Brain microvascular endothelial cell (primary cell): Measurements from ENCODE around the gene EPHB2.

ENCODE experiments used
- DNase-seq: peaks from one replicate; pipeline ENCODE4 v3.0.0-alpha.2; 2020
- H3K27ac ChIP-seq: fragments of 250-450 bp; sonication (Bioruptor Pico); 2 replicates; pipeline ENCODE4 v1.5.1; 2020; ENCODE audit warnings: mild to moderate bottlenecking, moderate library complexity
- H3K27me3 ChIP-seq: fragments of 250-450 bp; sonication (Bioruptor Pico); replicated peaks from 2 replicates; pipeline ENCODE4 v1.5.1; 2020; ENCODE audit warnings: mild to moderate bottlenecking
- H3K36me3 ChIP-seq: fragments of 250-450 bp; sonication (Bioruptor Pico); replicated peaks from 2 replicates; pipeline ENCODE4 v1.5.1; 2020; ENCODE audit warnings: mild to moderate bottlenecking
- H3K4me3 ChIP-seq: 2 replicates; pipeline ENCODE4 v1.5.1; 2011; ENCODE audit warnings: low read depth, mild to moderate bottlenecking, control low read depth, low read length, moderate library complexity
- in situ Hi-C: cut with HindIII; loops from 2 replicates; pipeline ENCODE4 v1.10.0; 2017; ENCODE audit warnings: low sequenced_read_pairs, low pct_ligation_motif_present
- TF ChIP-seq, protein P1 (sequence below): IDR thresholded peaks from 2 replicates; pipeline ENCODE4 v1.5.1; 2011; ENCODE audit warnings: low read depth, mild to moderate bottlenecking, moderate library complexity, low read length, control low read depth, inconsistent platforms; ENCODE audit errors: missing control alignments

Gene EPHB2

DNA sequence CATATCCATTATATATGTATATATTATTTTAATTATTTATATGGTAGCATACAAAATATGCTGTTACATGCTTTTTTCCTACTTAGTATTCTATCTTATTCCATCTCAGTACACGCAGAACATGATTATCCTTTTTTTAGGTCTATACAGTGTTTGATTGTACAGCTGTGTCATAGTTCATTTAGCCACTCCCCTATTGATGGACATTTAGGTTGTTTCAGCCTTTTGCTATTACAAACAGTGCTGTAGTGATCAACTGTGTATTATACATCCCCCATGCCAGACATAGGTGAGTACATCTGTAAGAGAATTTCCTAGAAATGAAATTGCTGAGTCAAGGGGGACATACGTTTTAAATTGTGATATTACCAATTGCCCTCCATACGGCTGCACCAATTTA, 246.4 kb downstream of the EPHB2 start:
- in situ Hi-C loops, result no loop called here
- TF ChIP-seq, protein P1, sequence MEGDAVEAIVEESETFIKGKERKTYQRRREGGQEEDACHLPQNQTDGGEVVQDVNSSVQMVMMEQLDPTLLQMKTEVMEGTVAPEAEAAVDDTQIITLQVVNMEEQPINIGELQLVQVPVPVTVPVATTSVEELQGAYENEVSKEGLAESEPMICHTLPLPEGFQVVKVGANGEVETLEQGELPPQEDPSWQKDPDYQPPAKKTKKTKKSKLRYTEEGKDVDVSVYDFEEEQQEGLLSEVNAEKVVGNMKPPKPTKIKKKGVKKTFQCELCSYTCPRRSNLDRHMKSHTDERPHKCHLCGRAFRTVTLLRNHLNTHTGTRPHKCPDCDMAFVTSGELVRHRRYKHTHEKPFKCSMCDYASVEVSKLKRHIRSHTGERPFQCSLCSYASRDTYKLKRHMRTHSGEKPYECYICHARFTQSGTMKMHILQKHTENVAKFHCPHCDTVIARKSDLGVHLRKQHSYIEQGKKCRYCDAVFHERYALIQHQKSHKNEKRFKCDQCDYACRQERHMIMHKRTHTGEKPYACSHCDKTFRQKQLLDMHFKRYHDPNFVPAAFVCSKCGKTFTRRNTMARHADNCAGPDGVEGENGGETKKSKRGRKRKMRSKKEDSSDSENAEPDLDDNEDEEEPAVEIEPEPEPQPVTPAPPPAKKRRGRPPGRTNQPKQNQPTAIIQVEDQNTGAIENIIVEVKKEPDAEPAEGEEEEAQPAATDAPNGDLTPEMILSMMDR, result no peak
- Histone ChIP-seq H3K27ac (no peak overlapping the region), H3K27me3 (peaks cover 42% of the 10 kb centered on the region), H3K36me3 (no peaks in the 10 kb centered on the region), H3K4me3 (no peak overlapping the region)
- DNase-seq, result no peak

DNA sequence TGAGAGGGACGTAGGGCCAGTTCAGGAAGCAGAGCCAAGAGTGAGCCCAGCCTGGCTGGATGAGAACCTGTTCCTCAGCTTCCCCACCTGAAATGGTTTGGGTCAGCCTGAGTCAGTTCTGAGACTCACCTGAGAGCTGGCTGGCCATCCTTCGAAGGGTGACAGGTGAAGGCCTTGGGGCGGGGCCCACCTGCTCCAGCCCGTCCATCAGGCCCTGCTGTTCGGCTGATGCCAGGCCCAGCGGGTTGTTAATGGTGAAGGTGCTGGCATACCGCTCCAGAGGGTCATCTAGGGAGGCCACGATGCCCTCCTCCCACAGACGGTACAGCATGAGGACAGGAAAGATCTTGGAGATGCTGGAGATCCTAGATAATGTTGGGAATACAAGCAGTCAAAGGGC, 247.9 kb downstream of the EPHB2 start:
- Histone ChIP-seq H3K27ac (no peak overlapping the region), H3K4me3 (no peak overlapping the region), H3K27me3 (peaks cover 28% of the 10 kb centered on the region), H3K36me3 (no peaks in the 10 kb centered on the region)
- in situ Hi-C loops, result no loop called here
- TF ChIP-seq, protein P1, result no peak
- no peak for DNase-seq

DNA sequence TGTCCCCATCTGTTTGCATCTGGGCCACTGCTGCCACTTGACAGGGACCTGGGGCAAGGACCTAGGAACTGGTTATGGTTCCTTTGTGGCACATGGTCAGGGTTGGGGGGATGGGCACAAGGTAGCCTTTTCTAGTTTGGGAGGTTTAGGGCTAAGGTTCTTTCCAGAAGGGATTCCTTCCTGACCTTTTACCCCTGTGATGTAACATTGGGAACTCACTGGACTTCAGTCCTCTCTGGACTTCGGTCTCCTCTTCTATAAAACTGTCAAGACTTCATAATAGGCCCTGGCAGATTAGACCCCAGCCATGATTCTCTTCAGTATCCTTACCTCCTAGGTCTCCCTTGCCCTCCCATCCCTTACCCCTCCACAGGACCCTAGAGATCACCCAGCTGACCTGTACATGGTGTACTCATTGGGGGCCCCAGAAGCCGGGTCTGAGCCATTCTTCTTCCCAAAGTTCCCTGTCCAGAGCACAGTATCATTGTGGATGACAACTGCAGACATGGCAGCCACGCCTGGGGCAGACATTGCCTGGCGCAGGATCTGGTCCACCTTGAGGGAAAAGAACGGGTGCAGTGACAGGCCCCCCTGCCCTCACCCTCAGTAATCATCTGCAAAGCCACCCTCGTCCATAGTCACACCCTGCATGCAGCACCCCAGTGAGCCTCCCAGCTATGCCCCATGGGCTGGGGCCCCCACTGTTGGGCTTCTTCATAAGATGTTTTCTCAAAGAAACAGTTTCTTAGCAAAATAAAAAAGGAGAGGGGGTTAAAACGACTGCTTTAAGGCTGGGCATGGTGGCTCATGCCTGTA, 249.1 kb downstream of the EPHB2 start:
- Histone ChIP-seq H3K27ac (no peak overlapping the region), H3K27me3 (peaks cover 16% of the 10 kb centered on the region), H3K4me3 (no peak overlapping the region), H3K36me3 (no peaks in the 10 kb centered on the region)
- TF ChIP-seq, protein P1, result no peak
- DNase-seq, result no peak
- in situ Hi-C loops, result no loop called here

DNA sequence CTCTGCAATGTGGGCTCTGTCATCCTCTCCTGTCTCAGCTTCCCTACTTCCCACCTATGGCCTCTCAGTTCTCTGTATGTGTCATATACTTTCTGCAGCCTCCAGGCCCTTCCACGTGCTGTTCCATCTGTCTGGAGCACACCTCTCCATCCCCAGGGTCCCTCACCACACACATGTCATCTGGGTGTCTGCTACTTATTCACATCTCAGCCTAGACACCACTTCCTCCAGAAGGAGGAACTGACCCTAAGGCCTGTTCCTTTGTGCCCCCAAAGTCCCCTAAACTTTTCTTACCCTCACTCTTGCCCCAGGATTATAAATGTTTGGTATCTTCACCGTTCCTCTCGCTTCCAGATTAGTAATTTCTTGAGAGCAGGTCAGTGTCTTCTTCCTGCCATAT, 251.9 kb downstream of the EPHB2 start:
- no peaks in the 10 kb centered on the region for H3K27me3 ChIP-seq
- in situ Hi-C loops, result no loop called here
- H3K27ac ChIP-seq, result no peak overlapping the region
- TF ChIP-seq, protein P1, result no peak
- no peak overlapping the region for H3K4me3 ChIP-seq
- DNase-seq, result no peak
- no peaks in the 10 kb centered on the region for H3K36me3 ChIP-seq

DNA sequence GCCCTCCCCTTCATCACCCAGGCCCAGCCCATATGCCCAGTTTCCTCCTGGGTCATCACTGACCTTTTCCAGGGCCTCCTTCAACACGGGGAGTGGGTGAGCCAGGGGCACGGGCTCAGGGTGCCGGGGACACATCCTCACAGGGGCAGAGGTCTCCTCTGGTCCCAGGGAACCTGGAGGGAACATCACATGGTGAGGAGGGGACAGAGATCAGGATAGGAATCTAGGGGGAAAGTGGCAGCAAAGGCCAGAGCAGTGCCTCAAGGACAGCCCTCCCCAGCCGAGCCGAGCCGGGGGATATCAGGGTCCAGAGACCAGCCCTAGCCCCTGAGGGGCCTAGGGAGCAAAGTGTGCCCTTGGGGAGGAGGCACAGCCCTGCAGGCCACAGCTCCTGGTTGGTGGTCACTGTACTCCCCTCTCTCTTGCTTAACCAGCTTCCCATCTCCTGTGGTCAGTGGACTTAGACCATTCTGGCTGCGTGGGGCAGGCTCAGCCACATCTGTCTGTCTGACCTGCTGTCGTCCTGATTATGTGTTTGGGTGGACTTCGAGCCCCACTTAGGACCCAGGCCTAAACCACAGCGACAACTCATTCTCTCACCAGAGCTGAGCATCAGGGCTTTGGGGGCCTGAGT, 252.5 kb downstream of the EPHB2 start:
- in situ Hi-C loops, result no loop called here

More for the DNA sequence above, 252.5 kb downstream of the EPHB2 start:
- Histone ChIP-seq H3K27ac (no peak overlapping the region), H3K27me3 (no peaks in the 10 kb centered on the region), H3K36me3 (no peaks in the 10 kb centered on the region), H3K4me3 (no peak overlapping the region)
- no peak for DNase-seq
- TF ChIP-seq, protein P1, result no peak
